Naive B cell (primary cell): ENCODE data around the gene SERPINA12. TPM values are rescaled to one million over a fixed set of nuclear protein-coding genes. Genes with fewer than 3 reads are reported as not detected.

ENCODE experiments used
- ATAC-seq, 2 donors: fragments of 150-1000 bp; cut with Tn5 transposase; 2 replicates each; pipeline ENCODE4 v1.10.0; 2021; ENCODE audit warnings: low read depth in 2 of 2, mild to moderate bottlenecking in 2 of 2, moderate library complexity in 2 of 2
- DNase-seq: peaks from one replicate; pipeline ENCODE4 v3.0.0; 2022
- H3K27ac Mint-ChIP-seq, 6 donors: one replicate each; pipeline ENCODE4 v1.8.0; 2020 to 2022; ENCODE audit warnings: mild to moderate bottlenecking in 6 of 6, mixed read lengths in 6 of 6, moderate library complexity in 5 of 6, inconsistent platforms in 2 of 6
- H3K27me3 Mint-ChIP-seq, 3 donors: one replicate each; pipeline ENCODE4 v1.8.0; 2021 to 2022; ENCODE audit warnings: mixed read lengths in 3 of 3, mild to moderate bottlenecking in 1 of 3
- H3K36me3 Mint-ChIP-seq, 2 donors: one replicate each; pipeline ENCODE4 v1.8.0; 2020 to 2022; ENCODE audit warnings: mixed read lengths in 2 of 2, inconsistent platforms in 1 of 2, mild to moderate bottlenecking in 1 of 2
- H3K4me1 Mint-ChIP-seq, 3 donors: one replicate each; pipeline ENCODE4 v1.8.0; 2020 to 2022; ENCODE audit warnings: mixed read lengths in 3 of 3, inconsistent platforms in 1 of 3, mild to moderate bottlenecking in 1 of 3, moderate library complexity in 1 of 3
- H3K4me3 Mint-ChIP-seq, 8 donors: one replicate each; pipeline ENCODE4 v1.8.0; 2020 to 2022; ENCODE audit warnings: mild to moderate bottlenecking in 8 of 8, mixed read lengths in 8 of 8, moderate library complexity in 8 of 8, inconsistent platforms in 2 of 8
- H3K9me3 Mint-ChIP-seq, 7 donors: one replicate each; pipeline ENCODE4 v1.8.0; 2020 to 2022; ENCODE audit warnings: mixed read lengths in 7 of 7, mild to moderate bottlenecking in 5 of 7, inconsistent platforms in 2 of 7, moderate library complexity in 1 of 7
- polyA plus RNA-seq, 6 donors: library from polyadenylated mRNA; unstranded; fragments of 300-500 nt; fragmentation: Illumina TruSeq; gene quantifications; one replicate each; pipeline ENCODE4 v1.2.3, GENCODE V29; 2021; ENCODE audit warnings: low read depth in 6 of 6

The SERPINA12 gene
- polyA plus RNA-seq, 6 donors from 2014 or later, result not detected

DNA sequence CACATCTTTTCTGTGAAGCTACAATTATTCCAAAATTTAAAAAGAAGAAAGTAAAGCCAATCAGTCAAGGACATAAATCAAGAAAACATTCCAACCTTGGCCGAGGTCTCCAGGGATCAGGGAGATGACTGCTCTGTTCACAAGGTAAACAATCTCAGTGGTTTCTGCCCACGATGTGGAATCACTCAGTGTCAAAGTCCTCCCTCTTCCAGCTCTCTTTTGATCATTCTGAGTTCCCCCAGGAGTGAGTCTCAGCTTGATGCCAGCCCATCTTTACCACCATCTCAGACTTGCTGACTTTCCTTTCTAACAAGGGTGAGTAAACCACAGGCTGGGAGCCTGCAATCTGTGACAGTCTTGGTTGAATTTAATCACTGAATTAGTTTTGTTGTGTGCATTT lies 28.5 kb downstream of the SERPINA12 start:
- H3K27ac Mint-ChIP-seq, result no peak overlapping the region

DNA sequence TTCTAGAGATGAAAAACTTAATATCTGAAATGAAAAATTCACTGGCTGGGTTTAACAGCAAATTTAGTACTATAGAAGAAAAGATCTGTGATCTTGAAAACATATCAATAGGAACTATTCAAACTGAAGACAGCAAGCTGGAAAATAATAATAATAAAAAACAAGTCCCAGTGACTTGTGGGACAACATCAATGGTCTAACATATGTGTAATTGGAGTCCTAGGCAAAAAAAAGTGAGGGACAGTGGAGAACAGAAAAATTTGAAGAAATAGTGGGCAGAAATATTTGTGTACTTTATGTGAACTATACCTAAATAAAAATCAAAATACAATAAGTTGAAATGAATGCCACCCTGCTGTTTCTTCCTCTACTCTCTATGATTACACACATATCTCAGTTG lies 30.8 kb downstream of the SERPINA12 start:
- Mint-ChIP-seq H3K27me3 (peaks cover 3 to 7% (median 6%) of the 10 kb centered on the region in 3 donors), H3K4me3 (no peak overlapping the region), H3K36me3 (no peaks in the 10 kb centered on the region), H3K9me3 (peaks cover 10 to 27% (median 17%) of the 10 kb centered on the region in 7 donors), H3K27ac (no peak overlapping the region), H3K4me1 (peaks cover 0 to 6% (median 0%) of the 10 kb centered on the region in 3 donors)
- ATAC-seq (no peak), DNase-seq (no peak)

More for the DNA sequence above, 28.5 kb downstream of the SERPINA12 start:
- Mint-ChIP-seq H3K9me3 (peaks cover 10 to 32% (median 17%) of the 10 kb centered on the region in 7 donors), H3K36me3 (no peaks in the 10 kb centered on the region), H3K27me3 (peaks cover 11 to 21% (median 20%) of the 10 kb centered on the region in 3 donors), H3K4me3 (no peak overlapping the region), H3K4me1 (peaks cover 0 to 6% (median 0%) of the 10 kb centered on the region in 3 donors)
- no peak for ATAC-seq
- DNase-seq, result no peak

DNA sequence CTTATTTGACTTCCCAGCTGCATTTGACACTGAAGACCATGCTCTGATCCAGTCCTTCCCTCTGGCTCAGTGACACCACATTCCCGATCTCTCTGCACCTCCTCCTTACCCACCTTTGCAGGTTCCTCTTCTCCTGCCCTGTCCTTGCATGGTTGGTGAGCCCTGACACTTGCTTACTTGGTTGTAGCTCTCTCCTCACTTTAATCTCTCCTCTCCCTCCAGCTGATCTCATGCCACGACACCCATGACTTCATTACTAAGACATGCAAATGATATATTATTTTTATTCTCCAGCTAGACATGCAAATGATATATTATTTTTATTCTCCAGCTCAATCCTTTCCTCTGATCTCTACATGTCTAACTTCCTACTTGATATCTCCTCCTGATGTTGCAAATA lies 33.2 kb downstream of the SERPINA12 start, which contains the start of gene SERPINA9:
SERPINA9 (minus strand) TSS at position 175 of the 400 bp plus-strand sequence. CDS start 6,357 bp downstream, outside the sequence.
- ATAC-seq (peak in 1 of 2 donors; percentile 45), DNase-seq (no peak)
- Mint-ChIP-seq H3K9me3 (peaks cover 12 to 27% (median 20%) of the 10 kb centered on the region in 7 donors), H3K27me3 (peaks cover 12 to 15% (median 14%) of the 10 kb centered on the region in 3 donors), H3K27ac (no peak within 1 kb of the TSS), H3K36me3 (no peaks in the 10 kb centered on the region), H3K4me1 (peaks cover 0 to 1% (median 0%) of the 10 kb centered on the region in 3 donors), H3K4me3 (no peak within 1 kb of the TSS)

DNA sequence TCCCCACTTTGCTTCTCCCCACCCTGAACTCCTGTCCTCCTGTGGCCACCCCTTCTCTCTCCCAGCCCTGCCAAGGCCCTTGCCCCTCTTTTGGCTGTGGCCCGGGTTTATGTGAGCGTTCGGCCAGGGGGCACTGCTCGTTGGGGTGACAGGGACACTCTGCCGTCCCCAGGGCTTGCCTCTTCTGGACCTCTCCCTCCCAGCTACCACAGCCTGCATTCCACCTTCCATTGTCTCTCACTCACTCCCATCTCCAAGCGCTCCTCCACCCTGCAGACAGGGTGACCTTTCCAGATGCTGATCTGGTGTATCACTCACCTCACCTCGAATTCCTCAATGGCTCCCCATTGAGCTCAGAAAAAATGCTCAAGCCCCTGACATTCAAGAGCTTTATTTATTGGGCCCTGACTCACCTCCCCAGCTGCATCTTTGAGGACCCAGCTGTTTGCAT lies 34.7 kb downstream of the SERPINA12 start:
- Mint-ChIP-seq H3K27ac (no peak overlapping the region), H3K36me3 (no peaks in the 10 kb centered on the region), H3K4me3 (no peak overlapping the region), H3K27me3 (peaks cover 12 to 15% (median 14%) of the 10 kb centered on the region in 3 donors), H3K9me3 (peaks cover 4 to 24% (median 20%) of the 10 kb centered on the region in 7 donors), H3K4me1 (peaks cover 0 to 1% (median 0%) of the 10 kb centered on the region in 3 donors)
- no peak for ATAC-seq
- no peak for DNase-seq

DNA sequence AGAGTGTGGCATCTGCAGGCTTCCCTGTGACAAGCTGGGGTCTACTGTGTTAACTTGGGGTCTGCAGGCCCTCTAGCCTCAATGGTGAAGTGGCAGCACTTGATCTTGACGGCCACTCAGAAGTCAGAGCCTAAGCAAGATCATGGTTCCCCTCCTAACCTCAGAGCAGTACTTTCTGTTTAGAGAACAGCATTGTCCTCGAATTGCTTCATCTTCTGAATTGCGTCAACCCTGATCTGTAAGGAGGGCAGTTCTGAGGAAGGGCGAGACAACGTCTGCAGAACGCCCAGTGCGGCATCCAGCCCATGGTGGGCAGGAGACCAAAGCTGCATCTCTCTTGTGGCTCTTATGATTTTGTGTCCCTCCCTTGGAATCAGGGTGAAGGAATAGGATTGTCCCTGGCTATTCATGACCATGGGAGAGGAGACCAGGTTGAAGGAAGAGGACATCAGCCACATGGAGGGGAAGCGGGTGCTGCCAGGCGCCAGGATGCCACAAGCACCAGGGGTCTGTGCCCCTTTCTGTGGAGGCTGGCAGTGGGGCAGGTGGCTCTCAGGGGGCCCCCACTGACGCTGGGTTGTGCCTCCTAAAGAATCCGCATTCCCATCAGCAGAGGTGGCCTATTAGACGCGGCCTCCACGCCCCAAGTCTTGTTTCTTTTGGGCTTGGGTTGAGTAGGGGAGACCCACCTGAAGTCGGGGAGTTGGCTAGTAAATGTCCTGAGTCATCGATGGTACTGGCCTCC lies 35.4 kb downstream of the SERPINA12 start:
- Mint-ChIP-seq H3K27me3 (peaks cover 12 to 14% (median 13%) of the 10 kb centered on the region in 3 donors), H3K36me3 (no peaks in the 10 kb centered on the region), H3K27ac (peak overlapping the region in 1 of 6 donors; percentile 53), H3K4me3 (no peak overlapping the region), H3K4me1 (peaks cover 0 to 1% (median 0%) of the 10 kb centered on the region in 3 donors), H3K9me3 (peaks cover 4 to 19% (median 16%) of the 10 kb centered on the region in 7 donors)
- DNase-seq (no peak), ATAC-seq (no peak)

DNA sequence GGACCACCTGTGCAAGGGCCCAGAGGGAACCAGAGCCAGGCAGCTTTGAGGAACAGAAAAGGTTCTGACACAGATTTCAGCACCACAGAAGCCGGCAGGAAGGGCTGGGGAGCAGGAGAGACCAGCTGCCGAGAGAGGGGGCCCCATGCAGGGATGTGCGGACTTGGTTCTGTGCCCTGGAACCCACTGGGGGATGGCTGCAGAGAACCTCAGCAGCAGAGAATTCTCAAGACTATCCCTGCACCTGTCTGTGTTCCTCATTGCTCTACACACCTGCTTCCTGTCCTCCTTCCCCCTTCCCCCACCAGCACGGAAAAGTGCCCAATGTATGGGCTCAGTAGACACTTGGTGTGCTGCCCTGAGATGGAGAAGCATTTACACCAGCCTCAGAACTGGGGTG lies 36.4 kb downstream of the SERPINA12 start:
- H3K36me3 Mint-ChIP-seq, result peaks cover 0 to 2% of the 10 kb centered on the region in 2 donors
- peaks cover 0 to 1% (median 0%) of the 10 kb centered on the region in 3 donors for H3K4me1 Mint-ChIP-seq
- peak overlapping the region in 1 of 8 donors; percentile 64 for H3K4me3 Mint-ChIP-seq
- H3K27ac Mint-ChIP-seq, result no peak overlapping the region
- no peak for ATAC-seq
- peaks cover 10 to 20% (median 12%) of the 10 kb centered on the region in 3 donors for H3K27me3 Mint-ChIP-seq
- H3K9me3 Mint-ChIP-seq, result peaks cover 6 to 19% (median 7%) of the 10 kb centered on the region in 7 donors
- DNase-seq, result no peak

DNA sequence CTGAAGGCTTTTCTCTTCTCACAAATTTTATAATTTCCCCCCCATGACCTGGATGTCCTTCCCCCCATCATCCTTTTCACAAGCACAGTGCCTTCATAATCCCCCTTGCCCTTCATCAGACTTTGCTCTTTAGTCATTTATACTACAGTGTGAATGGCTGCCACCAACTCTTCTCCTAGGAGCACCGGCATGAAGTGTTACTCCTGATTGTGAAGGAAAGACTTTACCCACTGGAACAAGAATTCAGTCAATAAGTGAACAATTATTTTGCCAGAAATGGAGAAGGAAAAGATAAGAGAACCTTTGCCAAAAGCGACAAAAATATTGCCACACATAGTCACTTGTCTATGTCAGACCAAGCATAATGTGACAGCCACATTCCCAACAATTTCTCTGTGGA lies 38.2 kb downstream of the SERPINA12 start:
- no peak for ATAC-seq
- H3K9me3 Mint-ChIP-seq, result peaks cover 7 to 23% (median 11%) of the 10 kb centered on the region in 7 donors
- H3K27ac Mint-ChIP-seq, result no peak overlapping the region
- H3K27me3 Mint-ChIP-seq, result peaks cover 8 to 25% (median 10%) of the 10 kb centered on the region in 3 donors
- no peak for DNase-seq
- peaks cover 0 to 1% (median 0%) of the 10 kb centered on the region in 3 donors for H3K4me1 Mint-ChIP-seq
- no peak overlapping the region for H3K4me3 Mint-ChIP-seq
- peaks cover 6% of the 10 kb centered on the region in 2 donors for H3K36me3 Mint-ChIP-seq

DNA sequence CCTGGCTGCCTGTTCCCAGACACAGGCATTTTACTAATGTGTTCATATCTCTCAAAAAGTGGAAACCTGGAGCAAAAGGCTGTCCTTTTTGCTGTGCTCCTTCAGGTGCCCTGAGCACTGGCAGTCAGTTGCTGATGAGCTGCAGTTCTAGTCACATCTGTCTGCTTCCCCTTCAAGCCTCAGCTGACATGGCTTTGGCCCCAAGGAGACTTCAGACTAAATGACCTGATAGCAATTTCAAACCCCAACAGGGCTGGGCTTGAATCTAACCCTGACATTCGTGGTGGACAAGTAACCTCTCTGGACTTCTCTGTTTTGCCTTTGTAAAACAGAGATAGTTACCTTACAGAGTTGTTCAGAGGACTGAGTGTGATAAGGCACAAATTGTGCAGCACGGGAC lies 39.0 kb downstream of the SERPINA12 start:
- H3K27me3 Mint-ChIP-seq, result peaks cover 8 to 25% (median 10%) of the 10 kb centered on the region in 3 donors

DNA sequence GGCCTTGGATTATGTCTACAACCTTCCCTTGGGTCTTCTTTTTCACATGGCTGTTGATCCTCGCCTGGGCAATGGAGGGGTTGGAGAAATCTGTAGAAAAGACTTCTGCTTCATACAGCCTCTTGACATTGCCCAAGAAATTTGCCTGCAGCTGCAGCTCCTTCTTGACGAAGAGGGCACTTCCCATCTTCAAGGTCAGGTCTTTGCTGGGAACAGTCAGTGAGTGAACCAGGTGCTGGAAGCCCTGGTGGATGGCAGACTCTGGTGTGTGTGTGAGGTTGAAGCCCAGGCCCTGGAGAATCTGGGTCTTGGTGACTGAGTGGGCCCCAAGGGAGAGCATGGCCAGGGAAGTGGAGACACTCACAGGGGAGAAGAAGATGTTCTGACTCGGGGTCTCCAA lies 40.0 kb downstream of the SERPINA12 start:
- no peak for ATAC-seq
- peaks cover 8 to 25% (median 10%) of the 10 kb centered on the region in 3 donors for H3K27me3 Mint-ChIP-seq
- no peak overlapping the region for H3K27ac Mint-ChIP-seq
- peaks cover 0 to 1% (median 0%) of the 10 kb centered on the region in 3 donors for H3K4me1 Mint-ChIP-seq
- H3K36me3 Mint-ChIP-seq, result peaks cover 6 to 10% of the 10 kb centered on the region in 2 donors
- no peak for DNase-seq
- peaks cover 12 to 30% (median 19%) of the 10 kb centered on the region in 7 donors for H3K9me3 Mint-ChIP-seq
- no peak overlapping the region for H3K4me3 Mint-ChIP-seq

More for the DNA sequence above, 39.0 kb downstream of the SERPINA12 start:
- no peak overlapping the region for H3K27ac Mint-ChIP-seq
- peaks cover 6 to 10% of the 10 kb centered on the region in 2 donors for H3K36me3 Mint-ChIP-seq
- H3K9me3 Mint-ChIP-seq, result peaks cover 12 to 25% (median 14%) of the 10 kb centered on the region in 7 donors
- peaks cover 0 to 1% (median 0%) of the 10 kb centered on the region in 3 donors for H3K4me1 Mint-ChIP-seq
- ATAC-seq (no peak), DNase-seq (no peak)
- no peak overlapping the region for H3K4me3 Mint-ChIP-seq

DNA sequence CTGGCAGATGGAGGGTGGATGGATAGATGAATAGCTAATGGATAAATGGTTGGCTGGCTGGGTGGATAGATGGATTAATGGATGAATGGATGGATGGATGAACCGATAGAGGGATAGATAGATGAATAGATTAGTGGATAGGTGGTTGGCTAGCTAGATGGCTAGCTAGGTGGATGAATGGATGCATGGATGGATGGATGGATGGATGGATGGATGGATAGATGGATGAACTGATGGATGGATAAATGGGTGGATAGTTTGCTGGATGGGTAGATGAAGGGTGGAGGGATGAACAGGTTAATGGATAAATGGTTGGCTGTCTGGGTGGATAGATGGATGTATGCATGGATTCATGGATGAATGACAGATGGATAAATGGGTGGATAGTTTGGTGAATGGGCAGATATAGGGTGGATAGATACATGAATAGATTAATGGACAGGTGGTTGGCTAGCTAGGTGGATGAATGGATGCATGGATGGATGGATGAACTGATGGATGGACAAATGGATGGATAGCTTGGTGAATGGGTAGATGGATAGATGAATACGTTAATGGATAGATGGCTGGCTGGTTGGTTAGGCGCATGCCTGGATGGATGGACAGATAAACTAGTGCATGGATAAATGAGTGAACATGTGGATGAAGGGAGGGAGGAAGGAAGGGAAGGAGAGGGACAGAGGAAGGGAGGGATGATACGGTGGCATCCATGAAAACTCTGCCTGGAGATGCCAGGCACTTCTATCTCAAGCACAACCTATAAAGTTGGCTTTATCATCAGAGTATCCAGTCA lies 41.3 kb downstream of the SERPINA12 start:
- Mint-ChIP-seq H3K27ac (no peak overlapping the region), H3K36me3 (peaks cover 6 to 10% of the 10 kb centered on the region in 2 donors), H3K4me1 (no peaks in the 10 kb centered on the region), H3K9me3 (peaks cover 12 to 43% (median 21%) of the 10 kb centered on the region in 7 donors), H3K27me3 (peaks cover 8 to 25% (median 10%) of the 10 kb centered on the region in 3 donors), H3K4me3 (no peak overlapping the region)
- ATAC-seq (no peak), DNase-seq (no peak)

DNA sequence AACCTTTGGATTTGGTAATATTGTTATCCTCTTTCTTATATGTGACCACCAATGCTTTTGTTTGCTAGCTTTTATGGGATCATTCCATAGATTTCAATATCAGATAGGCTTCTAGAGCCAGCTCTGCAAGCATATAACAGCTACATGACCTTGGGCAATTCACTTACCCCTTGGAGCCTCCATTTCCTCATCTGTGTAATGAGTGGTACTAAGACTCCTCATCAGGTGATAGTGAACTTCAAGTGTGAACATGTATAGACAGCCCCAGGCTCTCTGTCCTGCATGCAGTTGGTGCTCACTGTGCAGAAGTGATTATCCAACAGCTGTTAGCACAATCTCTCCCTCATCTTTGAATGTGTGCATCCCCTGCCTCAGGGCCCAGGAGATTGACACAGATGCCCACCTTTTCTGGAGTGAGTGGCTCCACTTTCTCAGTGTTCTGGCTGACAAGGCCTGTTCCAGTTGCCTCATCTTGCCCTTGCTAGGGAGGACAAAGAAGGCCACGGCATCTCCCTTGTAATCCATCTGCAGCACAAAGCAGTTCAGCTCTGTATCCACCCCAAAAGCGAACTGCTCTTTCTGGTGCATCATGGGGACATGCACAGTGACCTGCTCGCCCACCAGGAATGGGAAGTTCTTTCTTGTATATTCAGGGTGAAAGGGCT lies 42.4 kb downstream of the SERPINA12 start:
- DNase-seq (no peak), ATAC-seq (no peak)
- Mint-ChIP-seq H3K27me3 (peaks cover 0 to 24% (median 4%) of the 10 kb centered on the region in 3 donors), H3K36me3 (peaks cover 6 to 10% of the 10 kb centered on the region in 2 donors), H3K27ac (no peak overlapping the region), H3K9me3 (peaks cover 12 to 44% (median 21%) of the 10 kb centered on the region in 7 donors), H3K4me3 (no peak overlapping the region), H3K4me1 (no peaks in the 10 kb centered on the region)

DNA sequence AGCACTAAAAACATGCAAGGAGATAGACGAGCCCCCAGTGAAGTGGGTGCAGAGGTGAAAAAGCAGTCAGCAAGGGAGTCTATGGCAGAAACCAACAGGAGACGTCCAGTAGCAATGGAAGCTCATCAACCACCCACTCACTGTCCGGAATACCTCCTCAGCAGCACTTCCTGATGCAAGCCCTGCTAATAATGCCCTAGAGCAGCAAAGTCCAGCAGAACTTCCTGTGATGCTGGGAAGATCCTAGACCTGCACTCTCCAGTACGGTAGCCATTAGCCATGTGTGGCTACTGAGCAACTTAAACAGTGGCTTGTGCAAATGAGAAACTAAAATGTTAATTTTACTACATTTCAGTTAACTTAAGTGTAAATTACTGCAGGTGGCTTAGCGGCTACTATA lies 44.2 kb downstream of the SERPINA12 start:
- Mint-ChIP-seq H3K27me3 (peaks cover 0 to 19% (median 0%) of the 10 kb centered on the region in 3 donors), H3K4me3 (no peak overlapping the region), H3K36me3 (peaks cover 6 to 10% of the 10 kb centered on the region in 2 donors), H3K9me3 (peaks cover 12 to 40% (median 22%) of the 10 kb centered on the region in 7 donors), H3K27ac (no peak overlapping the region), H3K4me1 (no peaks in the 10 kb centered on the region)
- no peak for ATAC-seq
- DNase-seq, result no peak
